SK-N-SH (cell line): ENCODE measurements around the gene SHQ1. TPM values are rescaled to one million over a fixed set of nuclear protein-coding genes. Genes with fewer than 3 reads are reported as not detected.

Experiments used
- CTCF ChIA-PET: fragments of 300-600, 350-600 bp; formaldehyde crosslinking; extraction: SDS; loops from one replicate; lab custom pipeline; 2021; lab: Yijun Ruan, JAX
- POLR2A ChIA-PET: fragments of 350-600 bp; sonication (Branson Sonifier 250); formaldehyde crosslinking; extraction: SDS; loops from one replicate; lab custom pipeline; 2020; ENCODE audit warnings: antibody characterized with exemption, inconsistent platforms; lab: Yijun Ruan, JAX
- DNase-seq: peaks from one replicate; pipeline ENCODE4 v3.0.0; 2012
- H2AFZ ChIP-seq: fragments of 200-600 bp; sonication (generic); 2 replicates; pipeline ENCODE4 v1.8.1; 2016; ENCODE audit warnings: antibody characterized with exemption, mild to moderate bottlenecking, low read depth
- H3F3A ChIP-seq: fragments of 200-600 bp; sonication (generic); replicated peaks from 2 replicates; pipeline ENCODE3; 2016; ENCODE audit warnings: antibody characterized with exemption, mild to moderate bottlenecking; ENCODE audit not compliant: insufficient read depth
- H3K27ac ChIP-seq, 2 experiments: fragments of 200-500 bp in 1 of 2; fragments of 200-600 bp in 1 of 2; sonication (Bioruptor generic) in 1 of 2; sonication (generic), shearing (Covaris generic) in 1 of 2; 2 replicates each; pipeline versions ENCODE4 v1.5.1 to v1.6.1; 2014 to 2016; ENCODE audit warnings: low read depth in 2 of 2, inconsistent platforms in 1 of 2, low read length in 1 of 2, mild to moderate bottlenecking in 1 of 2, mixed read lengths in 1 of 2
- H3K27me3 ChIP-seq: fragments of 200-600 bp; sonication (generic), shearing (Covaris generic); 2 replicates; pipeline ENCODE4 v1.6.1; 2016; ENCODE audit warnings: mixed run types; ENCODE audit not compliant: insufficient read depth
- H3K36me3 ChIP-seq, 2 experiments: fragments of 200-500 bp in 1 of 2; fragments of 200-600 bp in 1 of 2; sonication (Bioruptor generic) in 1 of 2; sonication (generic) in 1 of 2; replicated peaks in 1 of 2; 2 replicates each; pipeline versions ENCODE3 to v1.5.1; 2014 to 2016; ENCODE audit warnings: low read length in 1 of 2, mild to moderate bottlenecking in 1 of 2; ENCODE audit not compliant: insufficient read depth in 2 of 2, control insufficient read depth in 1 of 2
- H3K4me1 ChIP-seq, 2 experiments: fragments of 200-500 bp in 1 of 2; fragments of 200-600 bp in 1 of 2; sonication (Bioruptor generic) in 1 of 2; sonication (generic), shearing (Covaris generic) in 1 of 2; 2 replicates each; pipeline versions ENCODE4 v1.5.1 to v1.6.1; 2014 to 2016; ENCODE audit warnings: low read depth in 1 of 2, low read length in 1 of 2, mixed run types in 1 of 2; ENCODE audit not compliant: insufficient read depth in 2 of 2, control insufficient read depth in 1 of 2
- H3K4me2 ChIP-seq: fragments of 200-600 bp; sonication (generic), shearing (Covaris generic); 2 replicates; pipeline ENCODE4 v1.6.1; 2017; ENCODE audit warnings: mixed run types
- H3K4me3 ChIP-seq, 2 experiments: fragments of 200-500 bp in 1 of 2; fragments of 200-600 bp in 1 of 2; sonication (Bioruptor generic) in 1 of 2; sonication (generic), shearing (Covaris generic) in 1 of 2; 2 replicates each; pipeline versions ENCODE4 v1.5.1 to v1.8.1; 2014 to 2016; ENCODE audit warnings: low read depth in 2 of 2, inconsistent platforms in 1 of 2, low read length in 1 of 2, mild to moderate bottlenecking in 1 of 2, mixed read lengths in 1 of 2, moderate library complexity in 1 of 2
- H3K79me2 ChIP-seq: fragments of 200-600 bp; sonication (generic); 2 replicates; pipeline ENCODE4 v1.8.1; 2017; ENCODE audit warnings: mild to moderate bottlenecking; ENCODE audit not compliant: insufficient read depth
- H3K9ac ChIP-seq: fragments of 200-600 bp; sonication (generic); 2 replicates; pipeline ENCODE4 v1.6.1; 2017; ENCODE audit warnings: mixed run types
- H3K9me2 ChIP-seq: fragments of 200-600 bp; sonication (generic); 2 replicates; pipeline ENCODE4 v1.6.1; 2017; ENCODE audit warnings: mixed run types
- H3K9me3 ChIP-seq: fragments of 200-600 bp; sonication (generic); 2 replicates; pipeline ENCODE4 v1.6.1; 2017; ENCODE audit warnings: mixed run types, mild to moderate bottlenecking, moderate library complexity
- H4K20me1 ChIP-seq: fragments of 200-600 bp; sonication (generic); 2 replicates; pipeline ENCODE4 v1.6.1; 2017; ENCODE audit warnings: mild to moderate bottlenecking, mixed run types; ENCODE audit not compliant: insufficient read depth
- CHD2 ChIP-seq: fragments of 150-350 bp; IDR thresholded peaks from 2 replicates; pipeline ENCODE4 v1.6.1; 2018; ENCODE audit warnings: low read length; ENCODE audit not compliant: partially characterized antibody
- CTCF ChIP-seq: fragments of 200-600 bp; sonication (generic); IDR thresholded peaks from 2 replicates; pipeline ENCODE4 v1.6.1; 2017; ENCODE audit warnings: antibody characterized with exemption, mild to moderate bottlenecking, moderate library complexity
- ELF1 ChIP-seq: IDR thresholded peaks from 2 replicates; pipeline ENCODE4 v1.4.0; 2012
- EP300 ChIP-seq, 2 experiments: IDR thresholded peaks; 2 replicates each; pipeline versions ENCODE4 v1.4.0 to v1.6.1; 2012; ENCODE audit warnings: borderline replicate concordance in 1 of 2, low read depth in 1 of 2, low read length in 1 of 2
- GABPA ChIP-seq: IDR thresholded peaks from 2 replicates; pipeline ENCODE4 v1.4.0; 2012; ENCODE audit warnings: low read depth, mild to moderate bottlenecking
- GATA2 ChIP-seq: sonication (generic); formaldehyde crosslinking; IDR thresholded peaks from 2 replicates; pipeline ENCODE4 v1.5.0; 2020; ENCODE audit warnings: mild to moderate bottlenecking, missing genetic modification reagents
- JUND ChIP-seq: IDR thresholded peaks from 2 replicates; pipeline ENCODE4 v1.4.0; 2012
- MAX ChIP-seq: IDR thresholded peaks from 2 replicates; pipeline ENCODE4 v1.4.0; 2012; ENCODE audit warnings: low read depth
- MEF2A ChIP-seq: IDR thresholded peaks from 2 replicates; pipeline ENCODE4 v1.4.0; 2012; ENCODE audit warnings: low read depth, borderline replicate concordance
- NFIC ChIP-seq: IDR thresholded peaks from 2 replicates; pipeline ENCODE4 v1.4.0; 2012; ENCODE audit warnings: borderline replicate concordance
- NRF1 ChIP-seq: IDR thresholded peaks from 2 replicates; pipeline ENCODE4 v1.6.1; 2012; ENCODE audit warnings: low read depth, mild to moderate bottlenecking, low read length
- RCOR1 ChIP-seq: fragments of 150-350 bp; IDR thresholded peaks from 2 replicates; pipeline ENCODE4 v1.6.1; 2017; ENCODE audit warnings: antibody characterized with exemption, low read length
- REST ChIP-seq: IDR thresholded peaks from 2 replicates; pipeline ENCODE4 v1.6.1; 2012; ENCODE audit warnings: mild to moderate bottlenecking, low read depth, low read length, moderate library complexity
- RFX5 ChIP-seq: IDR thresholded peaks from 2 replicates; pipeline ENCODE4 v1.6.1; 2012; ENCODE audit warnings: mild to moderate bottlenecking, improper control_type of control experiment, low read length
- RXRA ChIP-seq: IDR thresholded peaks from 2 replicates; pipeline ENCODE4 v1.4.0; 2012; ENCODE audit warnings: low read depth, mild to moderate bottlenecking, borderline replicate concordance
- SMC3 ChIP-seq: IDR thresholded peaks from 2 replicates; pipeline ENCODE4 v1.6.1; 2012; ENCODE audit warnings: low read depth, low read length, improper control_type of control experiment
- TAF1 ChIP-seq: IDR thresholded peaks from 2 replicates; pipeline ENCODE4 v1.6.1; 2012; ENCODE audit warnings: low read depth, mild to moderate bottlenecking, low read length, moderate library complexity, borderline replicate concordance
- TCF12 ChIP-seq: IDR thresholded peaks from 2 replicates; pipeline ENCODE4 v1.4.0; 2012
- TEAD4 ChIP-seq: IDR thresholded peaks from 2 replicates; pipeline ENCODE4 v1.4.0; 2012; ENCODE audit warnings: mild to moderate bottlenecking, borderline replicate concordance; ENCODE audit not compliant: insufficient read depth
- YY1 ChIP-seq: IDR thresholded peaks from 2 replicates; pipeline ENCODE4 v1.4.0; 2012; ENCODE audit warnings: low read depth, mild to moderate bottlenecking
- WGBS: methylation state at CpG from one replicate; pipeline ENCODE4 v1.1.6; 2017; ENCODE audit warnings: low lambda C conversion rate; 5-methylcytosine and 5-hydroxymethylcytosine counted together
- polyA plus RNA-seq, 3 experiments: library from polyadenylated mRNA; depleted of rRNA; stranded (reverse); fragments of >200 nt; gene quantifications; 2 replicates each; pipeline ENCODE4 v1.2.3, GENCODE V29; 2012

SHQ1 gene
- polyA plus RNA-seq, 1 of the 3 experiments (the other 2 are of a cell fraction): 10.5 TPM

GRCh38 chr3:72746430-72747411 is 101.5 kb downstream of the SHQ1 start:
- CTCF ChIA-PET: interaction anchor here (0.6 to 0.9 kb wide), 3 partner anchors 21 to 791 kb away, joined by 3 to 4 read pairs (median 3); no protein-coding TSS in a partner anchor
- H3K9me3 ChIP-seq: no peaks in the 10 kb centered on the region
- POLR2A ChIA-PET: no interaction called here
- H3K27ac ChIP-seq: no peak overlapping the region
- TF ChIP-seq TCF12: no peak
- no peak for TF ChIP-seq CHD2
- TF ChIP-seq RCOR1: no peak
- no peak for TF ChIP-seq MAX
- no peak for TF ChIP-seq EP300 (IDR thresholded peaks at IDR 0.05; ENCODE audit: borderline replicate concordance in 1 of 2, low read depth in 1 of 2, low read length in 1 of 2)
- no peak for TF ChIP-seq SMC3
- TF ChIP-seq JUND: no peak
- TF ChIP-seq MEF2A: no peak
- no peak for TF ChIP-seq NFIC
- H3K4me1 ChIP-seq: no peaks in the 10 kb centered on the region
- no peaks in the 10 kb centered on the region for H3K36me3 ChIP-seq
- no peaks in the 10 kb centered on the region for H4K20me1 ChIP-seq
- H3K79me2 ChIP-seq: no peaks in the 10 kb centered on the region
- no peak overlapping the region for H3K9ac ChIP-seq
- no peaks in the 10 kb centered on the region for H3F3A ChIP-seq
- H3K4me2 ChIP-seq: no peak overlapping the region
- WGBS: 90% methylated on average over 11 of the region's 11 CpGs
- no peak for DNase-seq
- H3K9me2 ChIP-seq: no peaks in the 10 kb centered on the region
- no peak overlapping the region for H2AFZ ChIP-seq
- H3K27me3 ChIP-seq: no peaks in the 10 kb centered on the region
- no peak overlapping the region for H3K4me3 ChIP-seq

- ChIA-PET POLR2A (no interaction called here), CTCF (no interaction called here)
- Histone ChIP-seq H3K36me3 (no peaks in the 10 kb centered on the region), H3K4me2 (no peak overlapping the region), H3F3A (no peaks in the 10 kb centered on the region), H3K9me2 (no peaks in the 10 kb centered on the region), H3K27me3 (no peaks in the 10 kb centered on the region), H3K4me1 (no peaks in the 10 kb centered on the region), H3K79me2 (no peaks in the 10 kb centered on the region), H3K9ac (no peak overlapping the region), H3K4me3 (no peak overlapping the region), H2AFZ (no peak overlapping the region), H3K9me3 (no peaks in the 10 kb centered on the region), H4K20me1 (no peaks in the 10 kb centered on the region), H3K27ac (no peak overlapping the region)
- no peak for DNase-seq
- WGBS: 92% methylated on average over 17 of the region's 17 CpGs
- TF ChIP-seq NRF1 (no peak), SMC3 (no peak), GATA2 (CRISPR knock-in tag) (no peak), TCF12 (no peak), JUND (no peak), CHD2 (no peak), YY1 (no peak), REST (no peak), RXRA (no peak), CTCF (no peak), ELF1 (no peak), TEAD4 (no peak), GABPA (no peak), TAF1 (no peak), RCOR1 (no peak), RFX5 (no peak), EP300 (IDR thresholded peaks at IDR 0.05; ENCODE audit: borderline replicate concordance in 1 of 2, low read depth in 1 of 2, low read length in 1 of 2) (no peak), NFIC (no peak)
Observed at GRCh38 chr3:72745146-72745999, 102.9 kb downstream of the SHQ1 start.
